Stimulated activated CD4-positive, alpha-beta T cell treated with anti-CD3 and anti-CD28 coated beads, Interleukin-4, amount 100 ng/mL, for 24 hours (primary cell): ENCODE measurements around the gene CA12.
"Not testable (repeated sequence)": the region's sequence is repeated elsewhere in the genome, so short reads cannot be mapped to it uniquely, and the experiment has no call there.

Experiments
- DNase-seq: peaks from one replicate; pipeline ENCODE4 v3.0.0-alpha.2; 2020

CA12 gene

DNA sequence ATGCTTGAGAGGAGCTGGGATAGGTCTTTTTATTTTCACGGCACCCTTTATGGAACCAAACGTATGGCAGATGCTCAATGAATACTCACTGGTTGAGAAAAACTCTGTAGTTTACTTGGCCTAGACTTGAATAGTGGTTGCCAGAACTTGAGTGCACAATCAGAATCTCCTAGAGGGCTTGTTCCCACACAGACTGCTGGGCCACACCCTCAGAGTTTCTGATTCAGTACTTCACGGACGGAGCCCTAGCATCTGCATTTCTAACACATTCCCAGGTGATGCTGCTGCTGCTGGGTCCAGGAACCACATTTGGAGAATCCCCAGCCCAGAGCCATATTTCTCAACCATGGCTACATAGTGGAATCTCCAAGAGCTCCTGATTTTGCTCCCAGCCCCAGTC is 24.6 kb downstream of the CA12 start:
- no peak for DNase-seq

DNA sequence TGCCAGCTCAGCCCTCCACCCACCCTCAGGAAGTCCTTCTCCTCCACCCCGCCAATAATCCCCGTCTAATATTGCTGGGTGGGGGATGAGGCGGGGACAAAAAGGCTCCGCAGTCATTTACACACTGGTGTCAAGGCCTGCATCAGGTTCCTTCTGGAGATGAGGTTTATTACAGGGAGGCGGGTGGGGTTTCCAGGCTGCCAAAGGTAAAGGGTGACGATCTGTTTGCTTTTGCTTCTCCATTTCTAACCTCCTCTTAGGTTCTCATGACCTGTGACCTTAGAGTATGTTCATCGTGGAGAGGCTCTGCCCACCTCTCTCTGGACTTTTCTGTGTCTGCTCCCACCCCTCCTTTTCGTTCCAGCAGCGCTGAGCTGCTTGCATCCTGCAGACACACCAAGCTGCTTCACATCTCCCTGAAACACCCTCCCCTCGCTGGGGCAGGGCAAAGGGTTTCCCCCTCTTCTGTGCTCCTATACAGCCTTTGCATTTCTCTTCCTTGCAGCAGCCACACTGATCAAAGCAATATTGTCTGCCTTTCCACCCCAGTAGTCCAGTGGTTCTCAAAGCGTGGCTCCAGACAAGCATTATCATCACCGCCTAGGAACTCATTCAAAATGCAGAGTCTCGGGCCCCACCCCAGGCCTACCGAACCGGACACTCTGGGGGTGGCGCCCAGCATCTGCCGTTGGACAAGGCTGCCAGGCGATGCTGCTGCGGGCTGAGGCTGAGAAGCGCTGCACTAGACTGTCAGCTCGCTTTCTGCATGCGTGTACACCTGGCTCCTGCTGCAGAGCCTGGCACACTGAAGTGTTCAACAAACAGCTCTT is 26.6 kb downstream of the CA12 start:
- DNase-seq: no peak

DNA sequence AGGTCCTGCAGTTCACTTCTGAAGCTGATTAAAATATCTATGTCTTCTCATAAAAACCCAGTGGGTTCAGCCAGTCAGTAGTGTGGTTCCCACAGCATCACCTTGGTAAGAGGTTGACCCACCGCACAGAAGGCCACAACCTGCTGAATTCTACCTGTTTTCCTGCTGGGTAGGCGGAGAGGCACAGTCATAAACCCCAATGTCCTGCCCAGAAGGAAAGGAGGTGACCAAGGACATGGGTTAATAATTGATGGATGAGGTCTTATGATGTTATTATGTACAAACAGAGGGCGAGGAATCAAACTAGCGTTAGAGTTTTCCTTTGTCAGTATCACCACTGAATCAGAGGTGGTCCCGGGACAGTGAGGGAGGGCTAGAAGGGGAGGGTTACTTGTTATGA is 27.8 kb downstream of the CA12 start:
- DNase-seq: no peak

DNA sequence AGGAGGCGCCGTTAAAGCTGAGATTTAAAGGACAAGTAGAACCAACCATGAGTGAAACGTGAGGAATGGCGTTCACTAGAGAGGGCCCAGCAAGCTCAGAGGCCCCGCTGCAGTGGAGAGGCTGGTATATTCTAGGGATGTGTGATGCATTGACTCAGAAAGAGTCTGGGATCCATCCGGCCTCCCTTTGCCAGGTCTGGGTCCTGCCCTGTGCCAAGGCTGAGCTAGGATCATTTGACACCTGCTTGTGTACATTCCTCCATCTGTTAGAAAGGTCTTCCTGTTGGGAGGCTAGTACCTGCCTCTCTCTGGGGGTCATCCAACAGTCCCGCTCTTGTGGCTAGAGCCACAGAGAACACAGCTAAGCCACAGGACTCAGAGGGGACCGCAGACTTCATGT is 28.4 kb downstream of the CA12 start:
- no peak for DNase-seq

DNA sequence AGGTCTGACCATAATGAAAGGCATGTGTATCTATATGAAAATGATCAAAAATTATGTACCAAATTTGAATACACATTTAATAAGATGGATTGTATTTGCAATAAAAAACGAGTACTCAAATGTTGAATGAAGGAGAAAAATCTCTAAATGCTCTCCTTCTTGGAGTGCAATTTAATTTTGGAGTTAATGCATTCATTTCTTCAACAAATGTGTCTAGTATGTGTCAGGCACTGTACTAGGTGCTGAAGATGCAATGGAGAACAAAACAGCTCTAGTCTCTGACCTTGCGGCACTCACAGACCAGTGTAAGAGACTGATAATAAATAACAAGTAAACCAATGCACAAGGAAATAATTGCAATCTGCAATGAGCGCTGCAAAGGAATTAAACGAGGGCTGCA is 28.8 kb downstream of the CA12 start:
- DNase-seq: no peak

DNA sequence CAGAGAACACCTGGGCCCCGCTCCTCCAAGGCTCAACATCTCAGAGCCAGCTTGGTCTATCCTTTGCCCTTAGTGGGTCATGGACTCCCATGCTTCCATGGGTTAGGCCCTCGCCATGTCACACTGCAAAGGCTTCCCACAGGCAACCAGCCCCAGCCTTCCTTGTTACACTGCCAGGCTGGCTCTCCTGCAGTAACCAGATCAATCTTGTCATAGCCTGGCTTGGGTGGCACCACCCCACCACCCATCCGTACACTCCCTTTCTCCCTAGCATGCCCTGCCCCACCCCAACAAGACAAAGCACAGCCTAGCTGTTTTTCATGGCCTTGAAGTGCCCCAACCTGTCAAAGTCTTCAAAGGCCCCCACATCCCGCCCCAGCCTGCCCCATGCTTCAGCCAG is 30.5 kb downstream of the CA12 start:
- no peak for DNase-seq

DNA sequence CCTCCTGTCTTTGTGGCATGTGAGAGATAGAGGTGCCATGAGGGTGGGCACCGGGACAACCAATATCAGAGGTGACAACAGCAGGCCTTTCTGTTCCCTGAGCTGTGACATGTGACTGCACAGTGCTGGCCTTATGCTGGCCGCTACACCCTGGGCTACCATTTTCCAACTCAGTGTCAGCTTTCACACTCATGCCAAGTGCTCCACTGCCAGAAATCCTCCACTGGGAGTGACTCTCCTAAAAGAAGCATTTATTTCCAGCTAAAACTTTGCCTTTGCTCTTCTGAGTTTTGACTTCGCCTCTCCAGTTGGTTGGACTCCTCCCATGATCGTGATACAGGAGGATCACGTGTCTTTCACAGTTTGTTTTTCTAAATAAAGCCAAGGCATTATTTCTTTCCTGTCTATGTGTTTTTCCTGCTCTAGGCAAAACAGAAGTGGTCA is 31.4 kb downstream of the CA12 start:
- no peak for DNase-seq

DNA sequence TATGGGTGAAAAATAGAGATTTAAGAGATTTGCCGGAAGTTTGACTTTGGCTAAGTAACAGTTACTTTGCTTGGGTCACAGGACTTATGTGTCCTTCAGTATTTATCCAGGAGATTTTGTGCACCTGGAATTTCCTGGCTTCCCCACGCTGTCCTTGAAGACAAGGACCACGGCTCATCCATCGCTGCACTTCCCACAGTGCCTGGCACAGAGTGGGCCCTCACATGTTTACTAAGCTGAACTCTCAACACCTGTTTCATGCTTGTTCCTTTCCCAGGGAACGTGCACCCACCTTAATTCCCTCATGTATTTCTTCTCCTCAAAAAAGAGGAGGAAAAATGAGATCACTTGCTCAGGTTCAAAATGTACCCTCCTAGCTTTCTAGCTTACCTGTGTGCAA is 32.0 kb downstream of the CA12 start:
- DNase-seq: no peak

DNA sequence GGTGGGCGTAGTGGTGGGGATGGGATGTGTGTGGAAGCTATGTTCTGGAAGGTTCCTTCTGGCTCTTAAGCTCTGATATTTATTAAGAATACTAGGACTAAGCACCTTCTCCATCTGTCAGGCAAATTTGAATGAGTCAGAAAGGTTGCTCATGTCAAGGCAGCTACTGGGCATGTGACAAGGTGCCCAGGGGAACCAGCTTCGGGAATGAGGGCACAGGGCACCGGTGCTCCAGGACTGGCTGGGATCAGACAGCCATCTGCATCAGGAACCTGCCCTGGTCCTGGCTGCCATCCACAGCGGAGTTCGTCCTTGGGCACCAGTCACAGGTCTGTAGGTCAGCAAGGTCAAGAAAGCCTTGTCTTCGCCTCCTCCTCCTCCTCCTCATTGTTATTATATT is 32.5 kb downstream of the CA12 start:
- no peak for DNase-seq

DNA sequence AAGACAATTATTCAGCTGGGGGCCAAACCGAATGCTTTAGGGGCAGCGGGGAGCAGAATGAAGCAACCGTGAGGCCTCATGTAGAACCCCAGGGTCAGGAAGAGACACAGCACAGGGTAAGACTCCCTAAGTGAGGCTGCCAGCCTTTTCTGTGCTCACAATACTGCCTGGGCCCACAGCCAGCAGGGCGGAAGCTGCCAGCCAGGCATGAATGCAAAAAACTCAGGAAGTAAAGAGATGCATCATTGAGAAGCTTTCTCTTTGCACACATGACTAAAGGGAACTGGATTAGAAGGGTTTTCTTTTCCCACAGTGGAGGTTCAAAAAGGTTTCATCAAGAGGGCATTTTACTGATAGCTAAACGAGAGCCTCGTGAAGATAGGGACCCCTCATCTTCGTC is 33.3 kb downstream of the CA12 start:
- DNase-seq: no peak

DNA sequence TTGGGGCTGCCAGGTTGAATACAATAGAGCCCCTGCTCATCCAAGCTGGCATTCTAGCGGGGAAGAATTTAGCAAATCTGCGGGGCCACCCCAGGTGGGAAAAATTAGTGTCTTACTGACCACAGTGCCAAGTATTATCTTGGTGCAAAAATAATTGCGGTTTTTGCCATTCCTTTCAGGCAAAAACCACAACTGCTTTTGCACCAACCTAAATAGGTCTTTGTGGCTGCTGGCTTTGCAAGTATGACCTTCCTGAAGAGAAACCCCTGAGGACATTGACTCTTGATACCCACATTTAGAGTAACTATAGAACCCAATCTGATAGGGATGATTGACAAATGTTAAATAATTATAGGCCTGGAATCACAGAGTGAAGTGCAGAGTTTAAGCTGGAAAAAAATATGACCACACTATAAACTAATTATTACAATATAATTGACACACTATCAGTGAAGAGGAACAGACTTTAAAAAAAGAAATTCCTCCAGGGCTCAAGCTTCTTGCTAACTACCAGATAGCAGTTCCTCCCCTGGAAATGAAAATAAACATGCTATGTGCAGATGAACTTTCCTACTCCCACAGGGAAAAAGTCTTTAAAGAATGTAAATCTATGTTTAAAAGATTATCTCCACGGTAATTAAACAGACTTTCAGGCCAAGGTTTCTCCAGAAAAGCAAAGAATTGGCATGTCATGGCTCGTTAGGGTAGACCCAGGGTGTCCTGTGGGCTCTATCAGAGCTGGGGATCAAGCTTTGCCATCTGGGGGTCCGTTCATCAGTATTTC is 34.4 kb downstream of the CA12 start:
- DNase-seq: no peak

DNA sequence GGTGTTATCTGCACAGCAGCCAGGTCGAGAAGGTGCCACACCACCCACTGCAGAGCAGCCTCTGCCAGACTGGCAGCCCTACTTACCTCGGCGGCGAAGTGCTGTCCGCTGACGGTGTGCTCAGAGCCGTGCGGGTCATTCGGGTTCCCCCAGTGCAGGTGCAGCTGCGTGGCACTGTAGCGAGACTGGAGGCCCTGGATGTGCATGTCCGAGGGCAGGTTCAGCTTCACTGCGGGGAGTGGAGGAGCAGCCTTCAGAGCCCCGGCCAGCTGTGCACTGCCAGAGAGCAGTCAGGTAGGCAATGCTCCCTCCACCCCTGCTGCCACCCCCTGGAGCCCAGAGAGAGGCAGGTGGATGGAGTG is 36.3 kb downstream of the CA12 start:
- no peak for DNase-seq

DNA sequence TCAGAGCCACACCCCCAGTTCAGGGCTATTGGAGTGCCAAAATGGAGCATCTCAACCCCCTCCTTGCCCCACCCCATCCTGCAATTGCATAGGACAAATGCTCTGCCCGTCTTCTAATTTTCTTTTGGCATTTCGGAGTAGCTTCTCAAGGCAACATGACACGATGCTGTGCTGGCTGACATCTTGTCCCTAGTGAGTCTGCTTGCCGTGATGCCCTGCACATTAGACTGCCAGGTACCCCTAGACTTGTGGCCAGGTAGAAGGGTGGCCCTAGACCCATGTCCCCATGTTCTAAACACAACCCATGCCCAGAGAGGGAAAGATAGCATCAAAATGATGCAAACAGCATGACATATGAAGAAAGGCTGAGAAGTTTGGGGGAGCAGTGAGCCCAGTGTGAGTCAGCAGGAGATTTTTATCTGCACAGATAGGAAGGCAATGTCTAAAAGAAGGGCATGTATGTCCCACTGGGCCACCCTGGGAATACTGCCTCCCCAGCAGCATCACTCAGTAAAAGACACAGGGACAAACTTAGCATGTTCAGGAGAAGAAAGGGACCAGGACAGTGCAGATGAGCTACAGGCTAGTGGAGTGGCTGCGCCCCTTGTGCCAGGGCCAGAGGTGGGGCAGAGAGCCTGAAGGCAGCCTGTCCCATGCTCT is 36.8 kb downstream of the CA12 start:
- no peak for DNase-seq

DNA sequence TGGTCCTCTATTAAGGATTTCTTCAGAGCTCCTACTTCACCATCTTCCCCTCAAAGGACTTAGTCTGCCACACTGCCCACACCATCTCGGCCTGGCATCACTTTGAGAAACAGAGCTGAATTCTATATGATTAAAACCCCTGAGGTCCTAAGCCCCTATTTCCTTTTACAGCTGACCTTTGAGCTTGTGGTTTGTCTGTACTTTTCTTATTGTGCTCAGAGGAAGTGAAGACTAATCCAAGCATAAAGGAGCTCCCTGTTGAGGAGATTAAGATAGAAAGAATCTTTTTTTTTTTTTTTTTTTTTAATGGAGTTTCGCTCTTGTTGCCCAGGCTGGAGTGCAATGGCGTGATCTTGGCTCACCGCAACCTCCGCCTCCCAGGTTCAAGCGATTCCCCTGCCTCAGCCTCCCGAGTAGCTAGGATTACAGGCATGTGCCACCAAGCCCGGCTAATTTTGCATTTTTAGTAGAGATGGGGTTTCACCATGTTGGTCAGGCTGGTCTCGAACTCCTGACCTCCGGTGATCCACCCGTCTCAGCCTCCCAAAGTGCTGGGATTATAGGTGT is 38.6 kb downstream of the CA12 start:
- DNase-seq: not testable (repeated sequence)

DNA sequence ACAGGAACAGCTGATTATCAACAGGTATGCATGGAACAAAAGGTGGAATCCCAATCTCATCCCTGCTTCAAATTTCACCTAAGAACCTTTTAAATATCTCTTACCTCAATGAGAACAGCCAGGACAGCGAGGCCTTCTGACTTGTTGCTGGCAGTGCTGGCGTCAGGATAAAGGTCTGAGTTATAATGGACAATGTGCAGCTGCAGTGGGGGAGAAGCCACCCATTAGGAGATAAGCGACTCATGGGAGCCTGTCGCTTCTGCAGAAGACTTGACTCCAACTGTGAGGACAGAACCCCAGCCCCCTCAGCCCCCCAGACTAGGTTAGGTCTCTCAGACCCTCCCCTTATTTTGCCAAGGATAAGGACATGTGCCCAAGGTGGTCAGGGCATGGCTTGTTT is 39.7 kb downstream of the CA12 start:
- no peak for DNase-seq

DNA sequence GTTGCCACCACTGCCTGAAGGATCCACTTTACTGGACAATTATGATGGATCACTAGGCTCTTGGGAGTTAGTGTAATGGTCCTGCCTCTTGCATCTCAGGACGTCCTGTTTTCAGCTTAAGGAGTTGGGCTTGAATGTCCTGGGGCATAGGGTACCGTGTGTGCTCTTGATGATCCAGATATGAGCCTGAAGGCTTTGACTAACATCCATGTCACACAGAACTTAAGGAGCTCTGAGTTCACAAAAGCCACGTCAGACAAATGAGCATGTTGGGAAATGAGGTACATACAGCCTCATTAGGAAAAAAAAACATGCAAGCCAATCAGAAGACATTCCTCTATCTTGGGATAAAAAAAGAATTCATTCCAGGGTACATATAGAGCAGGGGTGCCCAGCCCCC is 40.8 kb downstream of the CA12 start:
- no peak for DNase-seq

DNA sequence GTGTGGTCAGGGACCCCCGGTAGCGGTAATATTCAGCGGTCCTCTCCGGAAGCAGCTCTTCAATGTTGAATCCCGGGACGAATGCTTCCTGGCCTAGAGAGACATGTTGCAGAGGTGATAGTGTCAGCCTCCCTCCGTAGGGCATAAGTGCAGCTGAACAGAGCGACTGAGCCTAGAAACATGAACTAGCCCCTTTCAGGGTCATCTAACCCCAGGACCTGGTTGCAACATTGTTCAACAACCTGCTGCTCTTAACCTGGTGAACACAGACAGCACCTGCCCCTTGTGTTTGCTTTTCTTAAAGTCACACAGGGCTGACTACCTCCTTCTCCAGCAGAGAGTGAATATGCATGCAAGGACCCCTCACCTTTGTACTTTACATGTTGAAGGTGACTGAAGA is 41.3 kb downstream of the CA12 start:
- DNase-seq: no peak

DNA sequence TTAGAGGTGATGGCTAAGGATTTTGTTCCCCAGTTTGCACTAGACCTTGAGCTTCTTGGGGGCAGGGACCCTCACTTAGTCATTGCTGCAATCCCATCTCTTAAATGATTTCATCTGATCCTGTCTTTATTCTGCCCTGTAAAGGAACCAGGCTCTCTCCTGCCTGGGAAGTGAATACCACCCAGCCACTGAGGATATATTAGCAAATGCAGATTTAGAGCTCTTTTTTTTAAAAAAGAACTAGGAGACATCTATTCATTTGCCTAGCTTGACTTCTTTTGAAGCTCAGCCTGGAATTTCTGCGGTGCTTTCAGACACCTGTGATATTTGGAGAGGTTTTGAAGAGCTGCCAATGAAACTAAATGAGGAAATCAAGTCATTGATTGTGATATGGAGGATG is 41.8 kb downstream of the CA12 start:
- no peak for DNase-seq

DNA sequence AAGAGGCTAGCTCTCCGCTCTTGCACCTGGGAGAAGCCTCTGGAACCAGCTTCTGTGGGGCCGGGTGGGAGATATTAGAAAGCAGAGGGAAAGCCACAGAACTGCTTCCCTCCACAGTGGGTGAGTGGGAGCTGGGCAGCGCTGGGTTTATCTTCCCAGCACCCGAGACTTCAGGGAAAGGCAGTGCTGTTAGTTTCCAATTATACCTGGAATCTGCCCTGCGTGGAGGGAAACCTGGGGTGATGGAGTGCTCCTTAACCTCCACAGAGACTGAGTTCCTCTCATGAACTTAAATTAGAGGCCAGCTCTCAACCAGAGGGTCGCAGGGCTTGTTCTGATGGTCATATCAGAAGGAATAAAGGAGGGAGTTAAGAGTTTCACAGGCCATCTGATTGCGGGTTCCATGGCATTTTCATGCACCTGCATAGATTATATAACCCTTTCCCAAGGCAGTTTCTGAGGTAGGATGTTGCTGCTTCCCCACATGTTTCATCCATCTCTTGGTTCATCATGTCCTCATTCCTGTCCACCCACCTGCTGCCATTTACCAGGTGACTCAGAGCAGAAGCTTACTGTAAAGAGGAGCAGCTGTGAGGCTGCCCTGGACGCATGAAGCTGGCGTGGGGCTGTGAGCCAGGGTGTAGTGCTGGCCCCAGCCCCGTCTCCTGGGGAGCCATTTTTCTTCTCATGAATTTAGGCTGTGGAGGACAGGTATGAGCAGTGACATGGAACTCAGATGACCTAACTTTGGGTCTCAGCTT is 42.5 kb downstream of the CA12 start:
- DNase-seq: no peak

DNA sequence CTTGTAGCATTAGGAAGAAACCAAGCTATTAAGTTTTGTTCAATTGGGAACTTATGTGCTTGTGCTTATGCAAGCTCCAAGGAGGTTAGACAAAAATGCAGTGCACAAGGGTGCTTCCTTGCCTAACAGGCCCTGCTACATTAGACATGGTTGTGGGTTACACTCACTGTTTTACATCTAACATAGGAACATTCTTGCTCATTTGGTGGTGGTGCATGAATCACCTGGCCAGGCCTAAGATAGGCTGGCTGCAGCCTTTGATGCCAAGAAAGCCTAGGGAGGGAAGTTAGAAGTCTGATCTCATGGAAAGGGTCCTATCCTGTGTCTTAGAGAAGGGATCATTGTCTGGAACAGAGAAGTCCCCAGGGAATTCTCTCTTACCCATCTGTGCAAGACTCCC is 43.5 kb downstream of the CA12 start:
- no peak for DNase-seq

DNA sequence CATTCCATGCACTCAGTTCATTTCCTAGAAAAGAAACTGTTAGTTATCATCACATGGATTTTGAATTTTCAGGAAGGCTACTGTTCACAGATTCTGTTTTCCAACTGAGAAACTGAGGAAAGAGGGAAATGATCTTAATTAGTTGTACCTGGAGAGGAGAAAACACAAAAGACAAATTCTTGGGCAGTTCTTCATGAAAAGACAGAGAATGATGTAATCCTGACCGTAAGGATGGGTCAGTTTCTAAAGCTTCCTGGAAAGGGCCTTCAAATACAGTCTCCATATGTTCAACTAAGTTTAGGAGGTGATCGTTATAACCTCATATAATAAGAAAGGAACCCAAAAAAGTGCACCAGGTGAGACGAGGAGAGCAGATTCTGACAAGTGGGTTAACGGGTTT is 44.6 kb downstream of the CA12 start:
- no peak for DNase-seq

DNA sequence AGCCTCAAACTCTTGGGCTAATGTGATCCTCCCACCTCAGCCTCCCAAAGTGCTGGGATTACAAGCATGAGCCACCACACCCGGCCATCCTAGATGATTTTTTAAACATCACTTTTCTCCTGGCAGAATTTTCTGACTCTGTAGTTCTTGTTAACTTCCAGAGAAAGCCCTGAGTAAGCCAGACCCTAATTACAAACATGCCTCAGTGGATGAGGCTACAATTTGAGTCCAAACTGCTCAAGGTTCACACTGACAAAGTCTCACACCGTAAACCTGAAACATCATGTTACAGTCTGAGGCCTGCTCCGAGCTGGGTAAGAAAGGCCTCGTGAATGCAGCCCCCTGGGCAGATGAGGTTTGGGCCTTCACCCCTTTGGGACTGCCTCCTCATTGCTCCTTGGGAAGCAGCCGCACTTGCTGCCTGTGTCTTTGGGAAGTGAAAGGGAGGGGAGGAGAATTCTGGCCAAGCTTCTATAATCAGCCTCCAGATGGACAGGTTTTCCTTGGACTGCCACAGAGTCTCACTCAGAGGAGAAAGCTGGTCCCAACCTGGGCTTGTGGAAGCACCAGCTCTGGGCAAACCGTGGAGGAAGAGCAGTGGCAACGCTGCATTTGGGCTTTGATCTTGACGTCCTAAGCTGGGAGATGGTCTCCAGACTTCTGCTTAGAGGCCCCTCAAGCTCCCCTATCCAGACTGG is 46.0 kb downstream of the CA12 start:
- DNase-seq: no peak
